GM18511 (cell line): Measurements from ENCODE around the gene PPP1R14C.

Experiments
- ATAC-seq: cut with Tn5 transposase; IDR thresholded peaks from one replicate; pipeline ENCODE4 v1.9.1; 2021; ENCODE audit warnings: mild to moderate bottlenecking, moderate library complexity; ENCODE audit not compliant: unreplicated experiment

PPP1R14C gene

GRCh38 chr6:150243620-150244314 lies 100.9 kb downstream of the PPP1R14C start:
- no peak for ATAC-seq

GRCh38 chr6:150245148-150245935 lies 102.5 kb downstream of the PPP1R14C start:
- ATAC-seq, result no peak

DNA sequence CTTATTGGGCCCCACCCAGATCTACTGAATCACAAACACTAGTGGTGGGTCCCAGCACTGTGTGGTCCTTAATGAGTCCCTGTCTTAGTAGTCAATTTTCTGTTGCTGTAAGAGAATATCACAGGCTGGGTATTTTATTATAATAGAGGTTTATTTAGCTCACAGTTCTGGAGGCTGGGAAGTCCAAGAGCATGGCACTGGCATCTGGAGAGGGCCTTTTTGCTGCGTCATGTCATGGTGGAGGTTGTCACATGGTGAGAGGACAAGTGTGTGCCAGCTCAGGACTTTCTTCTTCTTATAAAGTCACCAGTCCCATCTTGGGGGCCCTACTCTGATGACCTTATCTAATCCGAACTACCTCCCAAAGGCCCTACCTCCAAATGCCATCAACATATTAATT lies 105.0 kb downstream of the PPP1R14C start:
- no peak for ATAC-seq

- ATAC-seq, result no peak
Measured at GRCh38 chr6:150248300-150248699, 105.5 kb downstream of the PPP1R14C start.

- no peak for ATAC-seq
Measured at GRCh38 chr6:150249261-150249660, 106.4 kb downstream of the PPP1R14C start.

DNA sequence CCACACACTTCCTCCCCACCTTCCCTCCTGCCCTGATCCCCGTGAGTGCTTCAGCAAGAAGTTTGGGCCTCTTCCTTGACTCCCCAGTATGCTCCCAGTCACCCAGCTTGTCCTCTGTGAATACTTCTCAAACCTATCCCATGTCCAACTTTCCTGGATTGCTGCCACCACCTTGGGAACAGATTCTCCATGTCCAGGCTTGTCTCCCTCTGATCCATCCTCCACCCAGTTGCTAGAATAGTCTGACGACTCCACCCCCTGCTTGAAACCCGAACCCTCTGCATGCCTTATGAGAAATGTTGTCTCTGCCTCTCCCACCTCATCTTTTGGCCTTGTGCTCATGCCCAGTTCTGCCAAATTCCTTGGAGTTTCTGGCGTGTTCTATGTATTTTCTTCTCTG lies 108.0 kb downstream of the PPP1R14C start:
- ATAC-seq, result no peak

- no peak for ATAC-seq
Measured at GRCh38 chr6:150251566-150252186, 108.8 kb downstream of the PPP1R14C start.

- no peak for ATAC-seq
Measured at GRCh38 chr6:150252714-150253444, 110.0 kb downstream of the PPP1R14C start.

- no peak for ATAC-seq
Measured at GRCh38 chr6:150253489-150253888, 110.6 kb downstream of the PPP1R14C start.

DNA sequence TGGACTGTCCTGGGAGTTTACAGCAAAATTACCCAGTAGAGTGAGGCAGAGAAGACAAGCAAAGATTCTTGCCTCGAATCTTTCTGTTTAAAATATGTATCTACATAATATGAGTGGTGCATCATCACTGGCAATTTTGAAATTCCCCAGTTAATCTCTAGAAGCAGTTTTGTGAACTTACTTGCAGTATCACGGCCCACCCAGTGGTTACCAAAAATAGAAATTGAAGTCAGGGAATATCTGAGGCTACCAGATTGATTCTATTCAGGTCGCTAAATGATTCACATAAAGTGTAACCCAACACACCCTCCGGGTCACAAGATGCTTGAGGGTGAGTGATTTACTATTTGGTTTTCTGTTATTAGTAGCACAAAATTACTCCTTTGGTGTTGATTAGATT lies 111.9 kb downstream of the PPP1R14C start:
- no peak for ATAC-seq

DNA sequence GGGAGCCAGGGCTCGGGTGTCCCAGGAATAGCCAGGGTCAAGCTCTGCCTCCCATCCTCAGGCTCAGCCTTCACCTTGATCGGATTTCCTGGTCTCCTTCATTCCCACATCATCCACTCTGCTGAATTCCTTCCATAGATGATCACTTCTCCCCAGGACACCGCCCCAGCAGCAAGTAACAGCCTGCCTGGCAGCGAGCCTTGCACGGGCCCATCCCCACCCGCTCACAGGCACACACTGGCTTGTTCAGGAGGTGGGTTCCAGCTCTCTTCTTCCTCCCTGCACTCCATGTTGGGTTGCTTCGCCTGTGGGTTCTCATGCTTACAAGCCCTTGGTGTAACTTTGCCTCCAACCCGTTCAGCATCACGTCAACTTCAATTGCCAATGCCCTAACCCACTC lies 113.0 kb downstream of the PPP1R14C start:
- no peak for ATAC-seq

- no peak for ATAC-seq
Measured at GRCh38 chr6:150256618-150257272, 113.9 kb downstream of the PPP1R14C start.

DNA sequence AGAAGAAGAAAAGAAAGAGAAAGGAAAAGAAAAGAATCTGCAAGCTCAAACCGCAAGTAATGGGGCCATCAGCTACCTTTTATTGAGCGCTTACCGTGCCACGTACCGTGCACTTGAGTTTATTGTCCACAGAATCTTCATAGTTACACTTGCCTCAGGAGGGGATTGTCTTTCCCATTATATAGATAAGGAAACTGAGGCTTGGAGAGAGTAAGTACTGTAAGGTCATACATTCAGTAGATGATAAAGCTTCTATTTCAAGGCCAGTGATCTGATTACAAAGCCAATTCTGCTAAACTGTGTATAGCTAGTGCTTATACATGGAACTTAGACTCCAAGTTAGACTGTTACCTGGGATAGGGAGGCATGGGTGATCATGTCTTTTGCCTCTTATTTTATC lies 115.5 kb downstream of the PPP1R14C start:
- ATAC-seq, result no peak

DNA sequence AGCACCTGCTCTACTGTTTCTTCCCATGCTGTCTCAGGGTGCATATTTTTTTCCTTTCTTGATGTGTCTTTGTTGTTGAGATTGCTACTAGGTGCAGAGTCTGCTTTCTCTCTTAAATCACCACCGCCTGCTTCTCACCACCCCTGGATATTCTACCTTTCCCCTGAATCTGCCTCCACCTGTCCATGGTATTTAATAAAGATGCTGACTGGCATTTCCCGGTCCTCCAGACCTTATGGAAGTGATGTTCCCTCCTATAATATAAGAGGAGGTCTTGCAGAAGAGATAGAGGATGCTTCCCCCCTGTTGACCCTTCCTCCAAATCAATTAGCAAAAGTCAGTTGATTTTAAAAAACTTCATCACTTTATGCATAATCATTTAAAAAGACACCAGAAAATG lies 118.1 kb downstream of the PPP1R14C start:
- no peak for ATAC-seq

GRCh38 chr6:150261997-150262697 lies 119.3 kb downstream of the PPP1R14C start:
- ATAC-seq, result no peak

- no peak for ATAC-seq
Measured at GRCh38 chr6:150263765-150264404, 121.0 kb downstream of the PPP1R14C start.

- ATAC-seq, result no peak
Measured at GRCh38 chr6:150266309-150266708, 123.5 kb downstream of the PPP1R14C start.

- no peak for ATAC-seq
Measured at GRCh38 chr6:150266963-150267685, 124.3 kb downstream of the PPP1R14C start.
